Medulla oblongata (tissue), 1 donor: ENCODE data around the gene FOXG1.

ENCODE experiments used
- DNase-seq: peaks from one replicate; pipeline ENCODE4 v3.0.0-alpha.2; 2015; ENCODE audit errors: extremely low spot score

The FOXG1 gene

DNA sequence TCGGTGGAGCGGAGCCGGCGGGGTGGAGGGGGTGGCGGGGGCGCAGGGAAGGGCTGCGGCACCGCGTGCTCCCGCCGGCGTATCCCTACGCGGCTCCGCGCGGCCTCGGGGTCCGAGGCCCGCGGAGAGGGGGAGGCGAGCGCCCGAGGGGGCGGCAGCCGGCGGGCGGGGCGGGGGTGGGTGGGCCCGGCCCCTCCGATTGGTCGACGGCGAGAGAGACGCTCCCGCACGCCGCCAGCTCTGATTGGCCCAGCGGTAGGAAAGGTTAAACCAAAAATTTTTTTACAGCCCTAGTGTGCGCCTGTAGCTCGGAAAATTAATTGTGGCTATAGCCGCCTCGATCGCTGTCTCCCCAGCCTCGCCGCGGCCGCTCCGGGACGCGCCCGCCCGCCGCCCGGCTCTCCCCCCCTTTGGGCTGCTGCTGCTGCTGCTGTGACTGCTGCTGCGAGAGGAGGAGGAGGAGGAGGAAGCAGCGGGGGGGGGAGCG lies at the start of gene FOXG1:
Gene FOXG1, plus strand, starts transcription at position 319 of the 487 bp plus-strand sequence. CDS start 493 bp downstream, outside the sequence.
- no peak for DNase-seq

DNA sequence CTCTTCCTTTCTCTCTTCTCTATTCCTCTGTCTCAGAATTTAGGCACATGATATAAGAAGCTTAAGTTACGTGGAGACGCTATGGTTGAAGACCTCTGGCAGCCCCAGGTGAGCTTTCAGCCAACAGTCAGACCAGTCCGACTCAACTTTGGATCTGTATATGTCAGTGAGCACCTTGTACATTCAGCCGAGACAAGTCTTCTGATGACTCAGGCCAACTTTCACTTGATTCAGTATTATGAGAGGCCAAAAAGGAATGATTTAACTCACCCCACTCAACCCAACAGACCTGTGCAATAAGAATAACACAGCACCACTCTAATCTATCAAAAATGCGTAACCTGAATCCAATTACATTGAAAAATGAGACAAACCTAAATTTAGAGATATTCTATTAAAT lies 47.5 kb upstream of the FOXG1 start:
- no peak for DNase-seq

DNA sequence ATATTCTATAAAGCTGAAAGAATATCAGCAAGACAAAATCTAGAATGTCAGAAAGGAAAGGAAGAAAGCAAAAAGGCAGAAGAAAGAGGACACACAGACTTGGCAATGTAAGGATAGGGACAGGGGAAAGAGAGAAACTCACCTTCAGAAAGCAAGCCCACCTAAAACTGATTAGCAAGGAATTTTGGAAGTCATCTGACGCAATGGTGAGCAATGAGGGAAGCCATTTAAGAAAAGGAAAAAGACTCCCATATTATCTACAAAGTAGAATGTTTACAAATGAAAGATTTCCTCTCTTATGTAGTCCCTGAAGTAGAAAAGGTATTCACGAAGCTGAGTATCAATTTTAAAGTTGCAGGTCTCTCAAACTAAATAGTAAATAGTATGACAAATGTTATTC lies 35.2 kb upstream of the FOXG1 start:
- DNase-seq, result no peak

DNA sequence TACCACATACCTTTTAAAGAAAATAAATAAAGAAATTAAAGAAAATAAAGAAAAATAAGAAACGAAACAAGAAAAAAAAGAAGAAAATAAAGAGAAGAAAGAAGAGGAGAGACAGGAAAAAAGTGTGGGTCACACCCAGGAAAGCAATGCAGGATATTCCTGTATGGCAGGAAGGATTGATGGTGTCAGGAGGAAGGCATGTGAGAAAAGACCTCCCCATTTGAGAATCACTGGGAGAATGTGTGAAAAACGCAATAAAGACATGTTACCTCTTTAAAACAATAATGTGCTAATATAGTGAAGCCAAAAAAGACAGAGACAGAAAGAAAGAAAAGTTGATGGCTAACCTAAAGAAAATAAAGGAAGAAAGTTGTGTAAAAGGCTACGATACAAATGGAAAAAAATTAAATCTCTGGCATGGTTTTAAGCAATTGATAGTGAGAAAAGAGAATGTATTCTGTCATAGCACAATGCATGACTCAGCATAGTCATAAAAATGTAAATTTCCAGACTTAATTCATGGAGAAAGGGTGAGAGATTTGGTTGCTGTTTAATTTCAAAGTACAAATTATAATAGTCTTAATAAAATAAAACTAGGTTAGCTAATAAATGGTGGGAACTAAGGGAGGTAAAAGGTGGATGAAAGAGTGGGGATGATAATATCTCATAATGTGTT lies 24.3 kb upstream of the FOXG1 start:
- no peak for DNase-seq

DNA sequence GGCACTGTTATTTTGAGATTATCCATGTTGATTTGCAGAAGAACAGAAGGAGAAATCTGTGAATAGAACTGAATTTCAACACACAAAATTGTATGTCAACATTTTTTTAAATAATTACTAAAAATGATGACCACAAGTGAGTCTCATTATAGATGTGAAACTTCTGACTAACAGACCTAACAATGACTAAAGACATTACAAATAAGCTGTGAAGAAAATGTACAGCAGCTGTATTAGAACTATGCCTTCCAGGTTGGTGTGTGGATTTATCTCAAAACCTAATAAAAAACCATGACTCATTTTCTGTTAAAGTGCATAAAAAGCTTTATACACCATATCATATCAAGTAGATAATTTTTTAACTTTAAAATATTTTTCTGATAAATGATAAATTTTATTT lies 22.5 kb upstream of the FOXG1 start:
- no peak for DNase-seq

DNA sequence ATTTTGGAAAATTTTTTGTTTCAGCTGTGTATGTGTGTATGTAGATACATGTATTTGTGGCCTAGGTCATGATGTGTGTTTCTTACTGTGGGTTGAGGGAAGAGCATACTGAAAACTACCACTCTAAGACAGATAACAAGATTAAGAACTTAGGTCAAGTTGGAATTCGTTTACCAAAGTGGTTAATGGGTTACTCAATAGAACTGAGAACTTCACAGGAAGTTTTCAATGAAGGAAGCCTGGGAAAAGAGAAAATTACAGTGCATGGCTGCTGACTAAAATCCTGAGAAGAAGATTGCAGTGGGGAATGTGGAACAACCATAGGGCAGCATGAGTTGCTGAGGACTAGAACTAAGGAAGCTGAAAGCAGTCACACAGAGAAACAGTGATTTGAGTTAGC lies 21.4 kb upstream of the FOXG1 start:
- DNase-seq, result no peak

DNA sequence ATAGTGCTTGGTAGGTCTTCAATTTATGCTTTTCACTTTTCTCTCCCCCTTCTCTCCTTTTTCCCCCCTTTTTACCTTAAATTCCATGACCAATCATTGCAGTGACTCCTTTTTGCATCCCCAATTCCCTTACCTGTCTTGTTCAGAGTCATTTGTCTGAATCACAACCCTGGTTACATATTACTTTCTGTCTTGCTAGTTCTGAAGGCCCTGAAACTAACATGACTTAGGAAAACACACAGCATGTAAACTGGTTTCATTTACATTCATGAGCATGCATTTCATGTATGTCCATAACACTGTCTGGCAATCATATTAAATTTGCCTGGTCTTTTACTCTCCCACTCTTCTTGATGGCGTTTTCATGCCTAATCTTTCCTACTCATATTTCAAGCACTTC lies 20.3 kb upstream of the FOXG1 start:
- no peak for DNase-seq

DNA sequence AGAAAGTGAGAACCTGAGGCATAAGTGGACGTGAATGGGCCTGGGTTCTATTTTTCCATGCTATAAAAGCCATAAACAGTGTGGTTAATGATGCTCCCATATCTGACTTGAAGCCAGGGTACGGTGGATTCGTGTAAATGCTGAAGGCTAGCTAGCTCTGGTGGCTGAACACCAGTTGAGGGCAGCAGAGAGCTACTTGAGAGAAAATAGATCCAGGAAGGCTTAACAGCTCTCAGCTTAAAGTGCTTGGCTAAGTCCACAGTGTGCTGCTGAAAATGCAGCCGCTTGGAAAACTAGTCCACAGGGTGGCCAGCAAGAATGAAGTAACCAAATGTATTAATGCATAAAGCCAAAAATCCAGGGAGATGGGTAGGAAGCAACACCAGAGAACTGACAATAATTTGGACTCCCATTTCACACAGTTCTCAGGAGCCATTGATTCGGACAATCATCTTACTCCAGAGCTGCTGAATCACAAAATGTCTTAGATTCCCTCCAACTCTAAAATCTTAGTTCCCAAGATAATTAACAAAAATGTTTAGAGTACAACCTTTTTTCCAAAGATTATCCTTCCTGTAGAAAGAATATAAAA lies 15.0 kb upstream of the FOXG1 start:
- peak; percentile 65 for DNase-seq

DNA sequence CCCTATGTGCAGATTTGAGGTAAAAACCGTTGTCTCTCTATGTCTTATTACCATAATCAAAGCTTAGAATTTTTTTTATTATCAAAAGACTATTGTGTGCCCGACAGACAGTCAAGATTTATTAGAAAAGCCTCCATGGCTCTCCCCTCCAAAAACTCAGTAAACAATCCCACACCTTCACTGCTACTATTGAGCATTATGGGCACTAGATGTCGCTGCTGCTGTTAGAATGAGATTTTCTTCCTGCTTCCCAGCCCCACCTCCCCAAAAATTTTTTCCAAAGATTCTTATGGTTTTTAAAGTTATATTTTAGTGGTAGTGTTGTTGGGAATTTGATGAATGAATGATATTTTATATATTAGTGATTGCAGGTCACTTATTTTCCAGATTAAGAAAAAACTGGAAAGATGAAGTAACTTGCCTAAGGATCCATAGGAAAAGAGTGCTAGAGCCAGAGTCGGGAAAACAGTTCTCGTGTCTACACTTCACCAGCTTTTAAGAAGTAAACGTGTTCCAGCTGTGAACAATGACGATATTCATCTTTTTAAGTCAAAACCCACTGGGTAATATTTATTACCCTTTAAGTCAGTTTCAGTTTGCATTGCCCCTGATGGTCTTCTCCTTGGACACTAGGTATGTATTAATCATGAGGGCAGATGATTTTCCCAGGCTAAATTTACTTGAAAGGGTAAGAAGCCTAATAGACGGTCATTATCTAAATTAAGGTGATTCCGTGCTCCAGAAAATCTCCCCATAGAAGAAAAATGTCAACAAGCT lies 12.2 kb upstream of the FOXG1 start:
- peak; percentile 64 for DNase-seq

DNA sequence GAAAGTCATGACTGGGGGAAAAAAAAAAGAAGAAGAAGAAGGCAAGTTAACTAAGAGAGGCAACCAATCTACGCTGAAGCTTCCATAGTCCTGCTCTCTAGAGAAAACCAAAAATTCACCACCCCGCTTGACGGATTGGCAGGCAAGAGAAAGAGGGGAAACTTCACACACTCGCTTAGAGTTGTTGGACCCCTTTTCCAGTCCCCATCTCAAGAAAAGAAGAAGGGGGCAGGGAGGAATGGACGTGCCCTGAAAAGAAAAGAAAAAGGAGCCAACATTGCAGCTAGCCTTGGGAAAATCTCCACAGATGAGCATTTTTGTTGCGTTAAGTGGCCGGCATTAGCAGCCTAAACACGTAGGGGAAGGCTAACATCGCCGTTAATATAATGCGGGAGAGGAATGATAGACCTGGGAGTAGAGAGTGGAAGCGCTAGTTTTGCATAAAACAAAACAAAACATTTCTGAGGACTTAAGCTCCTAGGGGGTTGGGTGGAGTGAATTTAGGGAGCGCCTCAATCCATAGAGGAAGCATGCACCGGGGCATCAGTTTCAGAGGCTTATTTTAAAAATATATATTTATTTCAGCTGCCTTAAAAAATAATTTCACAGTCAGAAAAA lies 11.3 kb upstream of the FOXG1 start:
- no peak for DNase-seq

DNA sequence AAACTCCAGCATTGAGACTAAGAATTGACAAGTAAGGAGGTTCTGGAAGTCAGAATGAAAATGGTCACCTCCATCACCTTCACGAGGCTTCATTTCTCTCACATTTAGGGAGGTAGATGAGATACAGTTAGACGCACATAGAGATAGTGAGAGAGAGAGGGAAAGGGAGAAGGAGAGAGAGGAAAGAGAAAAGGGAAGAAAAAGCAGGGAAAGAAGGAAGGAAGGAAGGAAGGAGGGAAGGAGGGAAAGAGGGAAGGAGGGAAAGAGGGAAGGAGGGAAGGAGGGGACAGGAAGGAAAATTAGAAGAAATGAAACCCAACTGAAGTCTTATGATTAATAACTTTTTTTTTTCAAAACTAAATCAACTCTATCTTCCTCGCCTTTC lies 10.7 kb upstream of the FOXG1 start:
- DNase-seq, result no peak

DNA sequence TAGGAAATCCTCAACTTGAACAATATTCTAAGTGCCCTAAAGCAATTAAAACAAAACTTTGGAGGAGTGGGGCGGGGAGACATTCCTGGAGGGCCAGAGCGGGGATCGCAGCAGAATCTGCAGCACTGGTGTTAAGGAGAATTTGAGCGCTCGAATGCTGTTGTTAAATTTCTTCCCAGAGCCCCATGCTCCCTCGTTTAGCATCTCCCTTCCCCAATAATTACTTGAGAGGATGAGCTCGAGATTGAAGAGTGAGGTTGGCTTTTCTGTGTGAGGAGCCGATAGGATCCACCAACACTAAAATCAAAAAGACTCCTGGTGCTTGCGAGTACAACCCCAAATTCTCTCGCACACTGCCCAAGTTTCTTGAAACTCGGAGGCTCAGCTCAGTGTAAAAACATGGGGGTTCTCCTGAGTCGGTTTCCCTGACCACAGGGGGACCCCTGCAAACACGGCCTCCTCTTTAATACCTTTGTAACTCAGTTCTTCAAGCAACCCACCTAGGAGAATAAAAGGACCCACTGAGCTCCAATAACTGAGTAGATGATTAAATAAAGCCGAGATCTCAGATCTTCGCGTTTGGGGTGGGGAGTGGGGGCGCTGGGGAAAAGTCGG lies 10.2 kb upstream of the FOXG1 start:
- no peak for DNase-seq

DNA sequence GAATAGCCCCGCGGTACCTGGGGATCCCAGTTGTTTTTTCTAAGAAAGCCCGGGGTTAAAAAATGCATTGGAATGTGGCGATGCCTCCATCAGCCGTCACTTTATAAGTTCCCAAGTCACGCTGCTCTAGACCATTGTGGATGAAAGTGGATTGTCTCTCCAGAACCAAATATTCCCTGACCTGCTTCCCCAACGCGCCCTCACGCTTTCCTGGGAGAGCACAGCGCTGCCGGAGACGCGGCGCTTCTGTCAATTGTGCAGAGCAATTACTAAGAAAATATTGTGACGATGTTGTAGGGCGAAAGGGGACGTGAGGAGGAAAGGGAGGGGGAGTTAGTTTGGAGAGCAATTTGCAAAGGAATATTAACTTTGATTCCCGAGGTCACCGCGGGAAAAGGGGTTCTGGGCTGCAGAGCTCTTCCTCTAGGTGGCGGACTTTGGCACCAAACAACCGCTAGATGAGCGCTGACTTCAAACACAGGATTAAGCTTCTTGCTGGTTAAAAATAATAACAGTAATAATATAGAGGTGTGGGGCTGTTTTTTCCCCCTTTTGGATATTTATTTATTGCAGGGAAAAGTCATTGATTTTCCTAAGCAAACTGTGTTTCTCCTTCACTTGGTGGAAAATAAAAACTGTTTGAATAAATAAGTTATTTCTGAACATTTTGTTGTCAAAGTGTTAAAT lies 9.6 kb upstream of the FOXG1 start:
- DNase-seq, result no peak

DNA sequence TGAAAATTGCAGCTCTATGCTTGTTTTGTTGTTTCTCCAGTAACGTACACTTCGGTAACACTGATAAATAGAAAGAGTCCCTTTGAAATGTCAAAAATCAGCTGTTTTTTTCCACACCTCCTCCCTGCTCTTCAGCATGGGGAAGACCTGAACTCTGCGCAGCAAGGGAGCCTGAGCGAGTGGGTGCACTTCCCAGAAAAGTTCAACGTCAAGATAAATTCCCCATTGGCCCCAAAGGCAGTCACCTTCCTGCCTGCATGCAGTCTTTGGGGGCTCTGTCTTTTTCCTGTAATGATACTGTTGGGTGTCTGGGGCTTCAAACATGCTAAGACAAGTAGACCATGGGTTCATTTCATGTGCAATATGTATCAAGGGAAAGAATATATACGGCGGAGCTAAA lies 8.8 kb upstream of the FOXG1 start:
- no peak for DNase-seq

DNA sequence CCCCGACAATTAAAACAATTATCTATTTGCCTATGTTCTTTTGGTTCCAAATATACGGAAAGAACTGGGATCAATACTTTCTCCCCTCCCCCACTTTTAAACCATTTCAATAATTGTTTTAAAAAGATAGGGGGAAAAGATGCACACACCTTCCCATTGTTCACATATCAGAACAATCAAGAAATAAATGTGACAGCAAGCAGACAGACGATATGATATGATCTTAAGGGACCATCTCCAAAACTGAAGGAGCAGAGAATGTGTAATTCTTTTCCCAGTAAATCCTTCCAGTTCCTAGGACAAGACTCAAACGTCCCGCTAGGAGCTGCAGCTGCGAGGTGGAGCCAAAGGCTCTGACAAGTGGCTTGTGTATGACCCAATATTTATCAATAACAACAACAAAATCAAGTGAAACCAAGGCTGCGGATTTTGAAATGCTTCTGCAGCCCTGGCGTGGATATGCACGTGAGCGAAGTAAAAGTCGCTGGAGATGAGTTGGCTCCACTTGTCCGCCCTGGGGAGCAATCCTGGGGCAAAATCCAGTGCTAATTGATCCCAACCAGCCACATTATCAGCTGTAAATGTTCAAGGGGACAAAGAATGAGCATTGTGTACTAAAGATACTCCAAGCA lies 8.2 kb upstream of the FOXG1 start:
- no peak for DNase-seq

DNA sequence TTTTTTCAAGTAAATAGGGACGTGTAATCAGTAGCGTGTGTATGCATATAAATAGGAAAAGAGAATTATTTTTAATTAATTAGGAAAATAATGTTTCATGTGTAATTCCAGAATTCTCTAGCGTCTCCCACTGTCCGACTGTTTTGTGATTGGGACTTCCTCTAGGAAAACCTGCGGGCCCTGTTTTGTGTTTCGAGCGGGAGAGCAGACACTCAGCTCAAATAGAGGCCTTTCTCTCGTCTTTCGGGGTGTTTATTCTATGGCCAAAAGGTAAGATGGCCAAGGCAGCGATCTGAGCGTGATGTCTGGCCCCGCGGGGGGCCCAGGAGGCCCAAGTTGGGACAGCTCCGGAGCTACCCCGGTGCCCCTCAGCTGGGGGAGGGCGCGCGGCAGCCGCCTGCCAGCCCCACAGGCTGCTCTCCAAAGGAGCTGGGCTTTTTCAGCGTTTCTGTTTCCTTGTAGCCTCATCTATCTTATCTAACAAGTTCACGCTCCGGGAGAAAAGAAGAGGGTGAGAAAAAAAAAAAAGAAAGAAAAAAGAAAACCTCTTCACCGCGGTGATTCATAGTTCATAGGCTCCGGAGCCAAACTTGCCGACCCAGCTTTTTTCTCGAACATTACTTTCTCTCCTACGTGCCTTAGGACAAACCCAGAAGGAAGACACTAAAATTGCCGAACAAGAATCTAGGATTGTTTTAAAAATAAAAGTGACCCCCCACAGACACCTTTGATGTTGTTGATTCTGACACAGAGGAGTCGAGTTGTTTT lies 7.5 kb upstream of the FOXG1 start:
- no peak for DNase-seq

DNA sequence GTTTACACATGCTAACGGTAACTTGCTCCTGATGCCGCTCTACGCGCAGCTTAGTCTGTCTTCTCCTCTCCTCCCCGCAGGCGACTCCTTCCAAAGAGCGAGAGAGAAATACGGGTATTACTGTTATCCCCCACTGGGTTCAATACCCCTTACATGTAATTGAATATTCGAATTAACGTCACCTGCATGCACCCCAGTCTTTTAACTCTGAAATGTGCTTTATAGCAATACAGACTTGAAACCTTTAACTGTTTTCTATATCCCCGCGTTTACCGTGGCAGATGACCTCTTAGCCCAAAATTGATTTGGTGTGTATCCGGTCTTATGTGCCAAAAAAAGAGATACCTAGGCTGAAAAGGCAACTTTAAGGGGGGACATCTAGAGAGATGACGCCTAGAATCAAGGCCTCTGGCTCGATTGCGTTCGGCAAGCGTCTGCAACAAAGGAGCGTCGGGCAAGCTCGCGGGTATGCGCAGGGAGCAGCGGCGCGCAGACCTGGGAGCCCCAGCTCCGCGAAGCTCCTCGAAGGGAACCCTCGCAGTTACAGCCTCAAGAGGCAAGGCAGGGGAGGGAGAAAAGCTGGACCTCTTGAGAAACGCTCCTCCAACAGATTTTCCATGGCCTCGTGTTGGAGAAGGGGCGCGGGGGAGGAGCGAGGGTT lies 6.8 kb upstream of the FOXG1 start:
- DNase-seq, result no peak

DNA sequence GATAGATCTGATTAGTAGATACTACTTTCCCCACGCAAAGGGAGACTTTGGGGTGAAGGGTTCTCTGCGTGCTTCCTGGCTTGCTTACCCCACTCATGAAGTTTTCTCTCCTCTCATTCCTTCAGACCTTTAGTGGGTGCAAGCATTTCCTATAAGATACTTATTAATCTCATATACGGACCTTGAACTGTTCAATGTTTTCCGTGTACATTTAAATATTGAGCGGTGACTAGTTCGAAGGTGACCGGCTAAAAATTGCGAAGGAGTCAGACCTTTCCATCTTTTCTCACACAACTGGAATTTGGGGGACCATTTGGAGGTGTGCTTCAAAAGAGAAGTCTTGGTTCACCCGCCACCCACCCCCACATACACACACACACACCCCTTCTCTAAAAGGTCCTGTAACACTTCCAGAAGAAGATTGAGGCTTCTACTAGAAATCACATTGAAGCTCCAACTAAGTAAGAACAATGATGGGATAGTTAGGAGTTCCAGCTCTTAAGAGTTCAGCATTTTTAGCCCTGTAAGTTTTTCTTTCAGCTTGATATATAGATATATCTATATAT lies 6.1 kb upstream of the FOXG1 start:
- no peak for DNase-seq
